Measurements from ENCODE around the gene PGLYRP4. TPM values are rescaled to one million over a fixed set of nuclear protein-coding genes. Genes with fewer than 3 reads are reported as not detected.

Gene PGLYRP4
- total and polyA plus RNA-seq, 2 experiments from 2014 or later = not detected

GRCh38 chr1:153392258-153392657 lies 43.6 kb upstream of the PGLYRP4 start:
- TF ChIP-seq EZH2phosphoT487 (IDR thresholded peaks at IDR 0.05; ENCODE audit: insufficient read depth, low read depth) (no peak), EZH2 (IDR thresholded peaks at IDR 0.05; ENCODE audit: insufficient read depth, poor library complexity, severe bottlenecking) (no peak)

GRCh38 chr1:153390938-153391710 lies 42.5 kb upstream of the PGLYRP4 start, which contains the start of gene S100A8:
TSS of gene S100A8 (minus strand) at chr1:153391073. CDS start at chr1:153390535, 538 bp downstream.
- H3K9ac ChIP-seq = no peak within 1 kb of the TSS
- no peaks in the 10 kb centered on the region for H4K20me1 ChIP-seq (ENCODE audit: insufficient read depth)
- H3K4me1 ChIP-seq (ENCODE audit: insufficient read depth) = no peaks in the 10 kb centered on the region
- no peaks in the 10 kb centered on the region for H3K9me2 ChIP-seq (ENCODE audit: insufficient read depth)
- H3K79me2 ChIP-seq (ENCODE audit: insufficient read depth) = no peaks in the 10 kb centered on the region
- no peak within 1 kb of the TSS for H3K4me3 ChIP-seq
- H3K9me3 ChIP-seq (ENCODE audit: low read depth) = no peaks in the 10 kb centered on the region
- in situ Hi-C loops (cut with MboI) = no loop called here
- WGBS, 2 experiments (ENCODE audit: low coverage in 1 of 2, low lambda C conversion rate in 2 of 2, missing lambda C conversion rate in 2 of 2) = 25 to 34% methylated on average over 7 of the region's 7 CpGs
- H3K27me3 ChIP-seq (replicated peaks; ENCODE audit: insufficient read depth) = peaks cover 25% of the 10 kb centered on the region
- TF ChIP-seq EZH2 (IDR thresholded peaks at IDR 0.05; ENCODE audit: insufficient read depth, poor library complexity, severe bottlenecking) = no peak
- TF ChIP-seq EZH2phosphoT487 (IDR thresholded peaks at IDR 0.05; ENCODE audit: insufficient read depth, low read depth) = no peak
- no peaks in the 10 kb centered on the region for H3K36me3 ChIP-seq (ENCODE audit: low read depth)
- no peaks in the 10 kb centered on the region for H3F3A ChIP-seq (ENCODE audit: insufficient read depth)
- H3K4me2 ChIP-seq (ENCODE audit: unreplicated experiment) = no peak within 1 kb of the TSS
- H3K27ac ChIP-seq = no peak within 1 kb of the TSS
- DNase-seq = no peak
- H2AFZ ChIP-seq = no peak within 1 kb of the TSS

More at GRCh38 chr1:153392258-153392657, 43.6 kb upstream of the PGLYRP4 start:
- Histone ChIP-seq H3K27me3 (replicated peaks; ENCODE audit: insufficient read depth) (peaks cover 24% of the 10 kb centered on the region), H3K9ac (no peak overlapping the region), H4K20me1 (ENCODE audit: insufficient read depth) (no peaks in the 10 kb centered on the region), H3K4me3 (no peak overlapping the region), H2AFZ (no peak overlapping the region), H3K9me3 (ENCODE audit: low read depth) (no peaks in the 10 kb centered on the region), H3K9me2 (ENCODE audit: insufficient read depth) (no peaks in the 10 kb centered on the region), H3K36me3 (ENCODE audit: low read depth) (no peaks in the 10 kb centered on the region), H3K4me1 (ENCODE audit: insufficient read depth) (no peaks in the 10 kb centered on the region), H3K79me2 (ENCODE audit: insufficient read depth) (no peaks in the 10 kb centered on the region), H3F3A (ENCODE audit: insufficient read depth) (no peaks in the 10 kb centered on the region), H3K27ac (no peak overlapping the region), H3K4me2 (ENCODE audit: unreplicated experiment) (no peak overlapping the region)
- WGBS, 2 experiments (ENCODE audit: low coverage in 1 of 2, low lambda C conversion rate in 2 of 2, missing lambda C conversion rate in 2 of 2) = 10 to 17% methylated on average over 3 of the region's 3 CpGs
- DNase-seq = no peak
- in situ Hi-C loops (cut with MboI) = no loop called here

DNA sequence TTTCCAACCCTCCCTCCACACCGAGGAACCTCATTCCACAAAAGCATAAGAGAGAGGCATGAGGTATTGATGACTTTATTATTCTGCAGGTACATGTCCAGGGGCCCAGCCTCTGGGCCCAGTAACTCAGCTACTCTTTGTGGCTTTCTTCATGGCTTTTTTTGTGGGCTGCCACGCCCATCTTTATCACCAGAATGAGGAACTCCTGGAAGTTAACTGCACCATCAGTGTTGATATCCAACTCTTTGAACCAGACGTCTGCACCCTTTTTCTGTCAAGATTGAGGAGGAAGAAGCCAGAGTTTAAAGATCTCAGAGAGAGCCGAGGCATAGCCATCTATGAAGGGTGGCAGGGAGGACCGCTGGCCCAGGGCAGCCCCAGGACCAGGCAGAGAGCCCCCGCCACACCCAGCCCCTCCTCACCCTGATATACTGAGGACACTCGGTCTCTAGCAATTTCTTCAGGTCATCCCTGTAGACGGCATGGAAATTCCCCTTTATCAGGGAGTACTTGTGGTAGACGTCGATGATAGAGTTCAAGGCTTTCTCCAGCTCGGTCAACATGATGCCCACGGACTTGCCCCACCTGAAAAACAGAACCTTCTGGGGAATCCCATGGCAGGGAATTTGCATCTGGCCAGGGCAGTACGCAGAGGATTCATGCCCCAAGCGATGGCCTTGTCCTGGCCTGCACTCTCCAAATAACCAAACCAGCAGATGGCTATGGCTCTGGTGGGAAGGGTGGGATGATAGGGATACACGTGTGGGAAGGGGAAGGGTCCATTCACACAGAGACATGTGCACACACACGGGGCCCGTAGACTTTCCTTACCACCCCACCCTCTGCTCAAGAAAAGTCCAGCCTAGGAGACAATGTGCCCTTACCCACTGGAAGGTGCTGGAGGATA lies 41.6 kb upstream of the PGLYRP4 start:
- no peak for DNase-seq
- Histone ChIP-seq H3K9me3 (ENCODE audit: low read depth) (no peaks in the 10 kb centered on the region), H3K9me2 (ENCODE audit: insufficient read depth) (no peaks in the 10 kb centered on the region), H3K27me3 (replicated peaks; ENCODE audit: insufficient read depth) (peaks cover 28% of the 10 kb centered on the region), H3K4me2 (ENCODE audit: unreplicated experiment) (no peak overlapping the region), H3K4me1 (ENCODE audit: insufficient read depth) (no peaks in the 10 kb centered on the region), H4K20me1 (ENCODE audit: insufficient read depth) (no peaks in the 10 kb centered on the region), H3K36me3 (ENCODE audit: low read depth) (no peaks in the 10 kb centered on the region), H2AFZ (no peak overlapping the region), H3K79me2 (ENCODE audit: insufficient read depth) (no peaks in the 10 kb centered on the region), H3K27ac (no peak overlapping the region), H3F3A (ENCODE audit: insufficient read depth) (no peaks in the 10 kb centered on the region), H3K9ac (no peak overlapping the region), H3K4me3 (no peak overlapping the region)
- TF ChIP-seq EZH2phosphoT487 (IDR thresholded peaks at IDR 0.05; ENCODE audit: insufficient read depth, low read depth) (no peak), EZH2 (IDR thresholded peaks at IDR 0.05; ENCODE audit: insufficient read depth, poor library complexity, severe bottlenecking) (no peak)
- 32 to 35% methylated on average over 15 to 17 of the region's 17 CpGs for WGBS, 2 experiments (ENCODE audit: low coverage in 1 of 2, low lambda C conversion rate in 2 of 2, missing lambda C conversion rate in 2 of 2)
- in situ Hi-C loops (cut with MboI) = no loop called here

DNA sequence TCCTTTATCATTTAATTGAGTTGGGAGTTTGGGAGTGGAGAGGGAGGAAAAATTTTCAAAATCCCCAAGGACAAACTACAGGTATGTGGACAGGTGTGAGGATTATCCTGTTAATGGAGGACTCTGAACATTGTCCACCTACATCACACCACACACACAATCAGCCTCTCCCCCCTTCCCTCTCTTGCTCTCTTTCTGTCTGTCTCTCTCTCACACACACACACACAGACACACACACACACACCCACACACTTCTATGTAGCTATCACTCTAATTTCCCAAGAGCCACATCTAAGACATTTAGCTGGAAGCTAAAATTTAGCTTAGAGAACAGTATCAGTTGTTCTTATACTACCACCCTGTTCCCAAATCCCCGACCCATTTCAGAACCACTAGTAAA lies 40.8 kb upstream of the PGLYRP4 start:
- Histone ChIP-seq H3K79me2 (ENCODE audit: insufficient read depth) (no peaks in the 10 kb centered on the region), H3K4me1 (ENCODE audit: insufficient read depth) (no peaks in the 10 kb centered on the region), H3K27ac (no peak overlapping the region), H3F3A (ENCODE audit: insufficient read depth) (no peaks in the 10 kb centered on the region), H3K4me3 (no peak overlapping the region), H3K4me2 (ENCODE audit: unreplicated experiment) (no peak overlapping the region), H3K9me3 (ENCODE audit: low read depth) (no peaks in the 10 kb centered on the region), H3K9me2 (ENCODE audit: insufficient read depth) (no peaks in the 10 kb centered on the region), H2AFZ (no peak overlapping the region), H3K9ac (no peak overlapping the region), H3K27me3 (replicated peaks; ENCODE audit: insufficient read depth) (peaks cover 28% of the 10 kb centered on the region), H4K20me1 (ENCODE audit: insufficient read depth) (no peaks in the 10 kb centered on the region), H3K36me3 (ENCODE audit: low read depth) (no peaks in the 10 kb centered on the region)
- WGBS, 2 experiments (ENCODE audit: low coverage in 1 of 2, low lambda C conversion rate in 2 of 2, missing lambda C conversion rate in 2 of 2) = 29 to 33% methylated on average over 1 of the region's 1 CpG
- in situ Hi-C loops (cut with MboI) = no loop called here
- TF ChIP-seq EZH2phosphoT487 (IDR thresholded peaks at IDR 0.05; ENCODE audit: insufficient read depth, low read depth) (no peak), EZH2 (IDR thresholded peaks at IDR 0.05; ENCODE audit: insufficient read depth, poor library complexity, severe bottlenecking) (no peak)
- DNase-seq = no peak
